Vagina (tissue), 2 donors: ENCODE data around the gene MAST2. TPM values are rescaled to one million over a fixed set of nuclear protein-coding genes. Genes with fewer than 3 reads are reported as not detected.
"Not testable (repeated sequence)": the region's sequence is repeated elsewhere in the genome, so short reads cannot be mapped to it uniquely, and the experiment has no call there.

Experiments
- DNase-seq, 2 donors: peaks; one replicate each; pipeline ENCODE4 v3.0.0-alpha.2; 2017; ENCODE audit errors: extremely low spot score in 2 of 2
- H3K27ac ChIP-seq: fragments of 200-600 bp; sonication (generic); one replicate; pipeline ENCODE4 v1.5.1; 2019
- H3K27me3 ChIP-seq: fragments of 200-600 bp; sonication (generic); one replicate; pipeline ENCODE4 v1.5.1; 2019
- H3K36me3 ChIP-seq, 2 donors: fragments of 200-600 bp; sonication (generic); one replicate each; pipeline ENCODE4 v1.5.1; 2017 to 2019
- H3K4me1 ChIP-seq: fragments of 200-600 bp; sonication (generic); one replicate; pipeline ENCODE4 v1.5.1; 2019
- H3K4me3 ChIP-seq, 2 donors: fragments of 200-600 bp; sonication (generic); 1 replicate in 1 of 2; 2 replicates in 1 of 2; pipeline ENCODE4 v1.5.1; 2016 to 2019
- H3K9me3 ChIP-seq: fragments of 200-600 bp; sonication (generic); one replicate; pipeline ENCODE4 v1.5.1; 2019
- CTCF ChIP-seq, 3 experiments: fragments of 450-650 bp in 2 of 3; fragments of 200-600 bp in 1 of 3; sonication (generic) in 1 of 3; IDR thresholded peaks; one replicate each; pipeline ENCODE4 v1.5.1; 2017 to 2019; ENCODE audit warnings: antibody characterized with exemption in 3 of 3, mild to moderate bottlenecking in 2 of 3, moderate library complexity in 2 of 3
- POLR2A ChIP-seq, 2 donors: fragments of 450-650 bp; IDR thresholded peaks; one replicate each; pipeline ENCODE4 v1.6.1; 2017; ENCODE audit warnings: antibody characterized with exemption in 2 of 2, mild to moderate bottlenecking in 2 of 2, moderate library complexity in 2 of 2
- POLR2AphosphoS5 ChIP-seq, 2 donors: sonication (generic); formaldehyde crosslinking; IDR thresholded peaks; one replicate each; pipeline ENCODE4 v1.9.0; 2017; ENCODE audit warnings: antibody characterized with exemption in 2 of 2, mild to moderate bottlenecking in 2 of 2, low read depth in 1 of 2; ENCODE audit not compliant: insufficient read depth in 1 of 2
- intact Hi-C: fragments of 100-400 bp; cut with DNase I; formaldehyde crosslinking; loops from one replicate; pipeline ENCODE4 v1.15.1; 2023
- total RNA-seq: library from RNA; depleted of rRNA; stranded (reverse); fragments of >200 nt; gene quantifications from one replicate; pipeline ENCODE4 v1.2.3, GENCODE V29; 2016

The MAST2 gene
- total RNA-seq, 1 donor from 2014 or later: 28.2 TPM

DNA sequence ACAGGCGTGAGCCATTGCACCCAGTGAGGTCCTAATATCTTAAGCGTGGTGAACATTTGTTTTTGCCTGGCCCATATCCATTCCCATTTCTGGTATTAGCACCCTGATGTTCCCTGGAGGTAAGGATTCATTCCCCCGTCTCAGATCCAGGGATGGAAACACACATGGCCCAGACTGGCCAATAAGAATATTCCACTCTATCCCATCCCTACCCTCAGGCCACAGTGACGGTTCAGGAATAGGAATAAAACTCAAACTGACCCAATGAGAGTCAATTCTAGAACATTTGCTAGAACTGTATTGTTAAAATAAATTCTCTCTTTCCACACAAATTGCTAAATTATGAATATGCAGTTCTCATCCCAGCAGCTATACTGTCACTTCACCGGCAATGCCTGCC lies 252.9 kb downstream of the MAST2 start:
- Histone ChIP-seq H3K27me3 (no peaks in the 10 kb centered on the region), H3K36me3 (no peaks in the 10 kb centered on the region), H3K27ac (no peak overlapping the region), H3K4me1 (no peaks in the 10 kb centered on the region), H3K9me3 (no peaks in the 10 kb centered on the region), H3K4me3 (no peak overlapping the region)
- TF ChIP-seq POLR2AphosphoS5 (IDR thresholded peaks at IDR 0.05; ENCODE audit: insufficient read depth in 1 of 2, low read depth in 1 of 2) (no peak), POLR2A (IDR thresholded peaks at IDR 0.05) (no peak), CTCF (IDR thresholded peaks at IDR 0.05) (no peak)
- no peak for DNase-seq
- intact Hi-C loops: no loop called here

GRCh38 chr1:46057215-46057614 lies 253.8 kb downstream of the MAST2 start:
- H3K27me3 ChIP-seq, H3K4me3 ChIP-seq, DNase-seq, intact Hi-C loops, H3K36me3 ChIP-seq, H3K4me1 ChIP-seq, H3K9me3 ChIP-seq, H3K27ac ChIP-seq: not testable (repeated sequence)

DNA sequence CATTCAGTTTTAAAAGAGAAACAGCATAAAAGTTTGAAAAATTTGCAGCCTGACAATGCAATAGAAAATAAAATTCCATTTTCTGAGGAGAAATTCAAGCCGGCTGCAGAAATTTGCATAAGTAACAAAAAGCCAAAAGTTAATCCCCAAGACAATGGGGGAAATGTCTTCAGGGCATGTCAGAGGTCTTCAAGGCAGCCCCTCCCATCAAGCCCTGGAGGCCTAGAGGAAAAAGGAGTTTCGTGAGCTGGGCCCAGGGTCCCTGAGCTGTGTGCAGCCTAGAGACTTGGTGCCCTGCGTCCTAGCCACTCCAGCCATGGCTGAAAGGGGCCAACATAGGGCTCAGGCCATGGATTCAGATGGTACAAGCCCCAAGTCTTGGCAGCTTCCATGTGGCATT lies 254.4 kb downstream of the MAST2 start:
- H3K4me3 ChIP-seq: no peak overlapping the region
- H3K27ac ChIP-seq: no peak overlapping the region
- no peaks in the 10 kb centered on the region for H3K36me3 ChIP-seq
- no peaks in the 10 kb centered on the region for H3K27me3 ChIP-seq
- no peaks in the 10 kb centered on the region for H3K9me3 ChIP-seq
- intact Hi-C loops: no loop called here
- no peaks in the 10 kb centered on the region for H3K4me1 ChIP-seq
- TF ChIP-seq CTCF (IDR thresholded peaks at IDR 0.05) (no peak), POLR2A (IDR thresholded peaks at IDR 0.05) (no peak), POLR2AphosphoS5 (IDR thresholded peaks at IDR 0.05; ENCODE audit: insufficient read depth in 1 of 2, low read depth in 1 of 2) (no peak)
- DNase-seq: no peak

DNA sequence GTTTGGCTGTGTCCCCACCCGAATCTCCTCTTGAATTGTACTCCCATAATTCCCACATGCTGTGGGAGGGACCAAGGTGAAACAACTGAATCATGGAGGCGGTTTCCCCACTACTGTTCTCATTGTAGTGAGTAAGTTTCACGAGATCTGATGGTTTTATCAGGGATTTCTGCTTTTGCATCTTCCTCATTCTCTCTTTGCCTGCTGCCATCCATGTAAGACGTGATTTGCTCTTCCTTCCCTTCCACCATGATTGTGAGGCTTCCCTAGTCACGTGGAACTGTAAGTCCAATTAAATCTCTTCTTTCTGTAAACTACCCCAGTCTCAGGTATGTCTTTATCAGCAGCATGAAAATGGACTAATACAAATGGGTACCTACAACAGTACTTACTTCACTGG lies 255.5 kb downstream of the MAST2 start:
- Histone ChIP-seq H3K4me3 (no peak overlapping the region), H3K27me3 (no peaks in the 10 kb centered on the region), H3K9me3 (no peaks in the 10 kb centered on the region), H3K4me1 (no peaks in the 10 kb centered on the region), H3K36me3 (no peaks in the 10 kb centered on the region), H3K27ac (no peak overlapping the region)
- intact Hi-C loops: no loop called here
- DNase-seq: no peak
- TF ChIP-seq CTCF (IDR thresholded peaks at IDR 0.05): no peak
- no peak for TF ChIP-seq POLR2AphosphoS5 (IDR thresholded peaks at IDR 0.05; ENCODE audit: insufficient read depth in 1 of 2, low read depth in 1 of 2)
- no peak for TF ChIP-seq POLR2A (IDR thresholded peaks at IDR 0.05)

GRCh38 chr1:46061146-46061545 lies 257.7 kb downstream of the MAST2 start:
- Histone ChIP-seq H3K27ac (no peak overlapping the region), H3K9me3 (no peaks in the 10 kb centered on the region), H3K36me3 (no peaks in the 10 kb centered on the region), H3K27me3 (no peaks in the 10 kb centered on the region), H3K4me1 (no peaks in the 10 kb centered on the region), H3K4me3 (no peak overlapping the region)
- TF ChIP-seq POLR2AphosphoS5 (IDR thresholded peaks at IDR 0.05; ENCODE audit: insufficient read depth in 1 of 2, low read depth in 1 of 2) (no peak), POLR2A (IDR thresholded peaks at IDR 0.05) (no peak), CTCF (IDR thresholded peaks at IDR 0.05) (no peak)
- no peak for DNase-seq
- intact Hi-C loops: no loop called here
